Measurements from ENCODE around the gene APOA5. TPM values are rescaled to one million over a fixed set of nuclear protein-coding genes. Genes with fewer than 3 reads are reported as not detected.

APOA5 gene
- total RNA-seq, 1 experiment from 2014 or later = not detected

- Histone ChIP-seq H3K9me3 (ENCODE audit: insufficient read depth, low read depth) (no peaks in the 10 kb centered on the region), H3K27me3 (ENCODE audit: insufficient read depth, low read depth) (no peaks in the 10 kb centered on the region), H3K4me1 (replicated peaks; ENCODE audit: insufficient read depth) (no peaks in the 10 kb centered on the region), H3F3A (ENCODE audit: insufficient read depth, low read depth) (no peaks in the 10 kb centered on the region; the same call in none of the 2 replicates), H3K27ac (no peak overlapping the region), H3K79me2 (ENCODE audit: low read depth) (no peaks in the 10 kb centered on the region), H3K4me3 (no peak overlapping the region), H3K36me3 (ENCODE audit: low read depth) (no peaks in the 10 kb centered on the region), H3K4me2 (no peak overlapping the region), H4K20me1 (ENCODE audit: insufficient read depth) (no peaks in the 10 kb centered on the region), H3K9me2 (ENCODE audit: insufficient read depth) (no peaks in the 10 kb centered on the region), H2AFZ (no peak overlapping the region)
- DNase-seq = no peak
- CTCF ChIA-PET = no interaction called here
- POLR2A ChIA-PET (ENCODE audit: unreplicated experiment) = no interaction called here
- TF ChIP-seq, protein P1, sequence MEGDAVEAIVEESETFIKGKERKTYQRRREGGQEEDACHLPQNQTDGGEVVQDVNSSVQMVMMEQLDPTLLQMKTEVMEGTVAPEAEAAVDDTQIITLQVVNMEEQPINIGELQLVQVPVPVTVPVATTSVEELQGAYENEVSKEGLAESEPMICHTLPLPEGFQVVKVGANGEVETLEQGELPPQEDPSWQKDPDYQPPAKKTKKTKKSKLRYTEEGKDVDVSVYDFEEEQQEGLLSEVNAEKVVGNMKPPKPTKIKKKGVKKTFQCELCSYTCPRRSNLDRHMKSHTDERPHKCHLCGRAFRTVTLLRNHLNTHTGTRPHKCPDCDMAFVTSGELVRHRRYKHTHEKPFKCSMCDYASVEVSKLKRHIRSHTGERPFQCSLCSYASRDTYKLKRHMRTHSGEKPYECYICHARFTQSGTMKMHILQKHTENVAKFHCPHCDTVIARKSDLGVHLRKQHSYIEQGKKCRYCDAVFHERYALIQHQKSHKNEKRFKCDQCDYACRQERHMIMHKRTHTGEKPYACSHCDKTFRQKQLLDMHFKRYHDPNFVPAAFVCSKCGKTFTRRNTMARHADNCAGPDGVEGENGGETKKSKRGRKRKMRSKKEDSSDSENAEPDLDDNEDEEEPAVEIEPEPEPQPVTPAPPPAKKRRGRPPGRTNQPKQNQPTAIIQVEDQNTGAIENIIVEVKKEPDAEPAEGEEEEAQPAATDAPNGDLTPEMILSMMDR (conservative IDR thresholded peaks at IDR 0.05) = no peak
- no peak for TF ChIP-seq EZH2 (IDR thresholded peaks at IDR 0.05; ENCODE audit: low read depth)
- intact Hi-C loops (cut with micrococcal nuclease; ENCODE audit: unreplicated experiment) = loop anchor here (10.0 kb wide), 1 partner anchor 1966 kb away; no protein-coding TSS in a partner anchor
- BruUV-seq (replicated peaks) = no TSS peak
Observed at GRCh38 chr11:116740741-116741140, 50.9 kb downstream of the APOA5 start.

Other genes starting within 250 kb of the APOA5 start
- gene BUD13, start 18.9 kb downstream of the APOA5 start, total RNA-seq (2021) = 13.5 and 16.4 TPM in 2 replicates
- gene ZPR1, start 3.9 kb downstream of the APOA5 start, total RNA-seq (2021) = 29.6 and 33.0 TPM in 2 replicates
- not detected in 2 replicates for gene APOA4, start 31.4 kb upstream of the APOA5 start, total RNA-seq (2021)
- gene APOC3, start 38.0 kb upstream of the APOA5 start, total RNA-seq (2021) = not detected in 2 replicates
- not detected in 2 replicates for gene APOA1, start 45.7 kb upstream of the APOA5 start, total RNA-seq (2021)

Data from PC-9 (cell line).